ENCODE measurements around the gene TMTC2.

- no peak for TF ChIP-seq MAX (IDR thresholded peaks at IDR 0.05; ENCODE audit: insufficient read depth, insufficient read length)
- no peak for TF ChIP-seq POLR2AphosphoS5 (IDR thresholded peaks at IDR 0.05; ENCODE audit: insufficient read depth, low read depth, low read length)
- TF ChIP-seq EZH2 (IDR thresholded peaks at IDR 0.05; ENCODE audit: borderline replicate concordance, low read depth, low read length, severe bottlenecking), result no peak
- TF ChIP-seq GATA2 (IDR thresholded peaks at IDR 0.05; ENCODE audit: insufficient read depth, insufficient read length, low read depth, low read length), result no peak
- TF ChIP-seq CTCF (IDR thresholded peaks at IDR 0.05; ENCODE audit: extremely low read depth in 1 of 2, insufficient read depth in 1 of 2, low read depth in 1 of 2, low read length in 2 of 2), result no peak
- TF ChIP-seq POLR2A (IDR thresholded peaks at IDR 0.05; ENCODE audit: low read depth, low read length), result no peak
- no peak for TF ChIP-seq JUN (IDR thresholded peaks at IDR 0.05; ENCODE audit: borderline replicate concordance, insufficient read depth, insufficient read length, low read depth)
- TF ChIP-seq FOS (IDR thresholded peaks at IDR 0.05; ENCODE audit: borderline replicate concordance, insufficient read depth, low read length), result no peak
Observed at GRCh38 chr12:82870771-82871377, 184.2 kb downstream of the TMTC2 start.
